NCI-H2107 (cell line): ENCODE data around the gene CSH1.
"Not testable (repeated sequence)": the region's sequence is repeated elsewhere in the genome, so short reads cannot be mapped to it uniquely, and the experiment has no call there.

Source experiments
- DNase-seq: peaks from one replicate; lab custom pipeline; 2025; lab: John Stamatoyannopoulos, UW

CSH1 gene

GRCh38 chr17:63866625-63867024 is 29.7 kb downstream of the CSH1 start:
- DNase-seq = not testable (repeated sequence)

GRCh38 chr17:63859257-63859656 is 37.1 kb downstream of the CSH1 start:
- no peak for DNase-seq

GRCh38 chr17:63856425-63856824 is 39.9 kb downstream of the CSH1 start:
- DNase-seq = not testable (repeated sequence)

GRCh38 chr17:63855185-63855584 is 41.2 kb downstream of the CSH1 start:
- DNase-seq = no peak

- DNase-seq = no peak
These were observed 41.7 kb downstream of the CSH1 start for GRCh38 chr17:63854709-63855108.

- DNase-seq = no peak
These were observed 43.1 kb downstream of the CSH1 start for GRCh38 chr17:63853260-63853659.

- no peak for DNase-seq
These were observed 46.0 kb downstream of the CSH1 start for GRCh38 chr17:63850401-63850800.

GRCh38 chr17:63848834-63849689 is 47.3 kb downstream of the CSH1 start:
- DNase-seq = no peak

- DNase-seq = no peak
These were observed 48.7 kb downstream of the CSH1 start for GRCh38 chr17:63847525-63848249.

- DNase-seq = no peak
These were observed 50.9 kb downstream of the CSH1 start for GRCh38 chr17:63845509-63845908.
